ENCODE measurements around the gene NEK7.
"Not testable (repeated sequence)": the region's sequence is repeated elsewhere in the genome, so short reads cannot be mapped to it uniquely, and the experiment has no call there.

NEK7 gene

DNA sequence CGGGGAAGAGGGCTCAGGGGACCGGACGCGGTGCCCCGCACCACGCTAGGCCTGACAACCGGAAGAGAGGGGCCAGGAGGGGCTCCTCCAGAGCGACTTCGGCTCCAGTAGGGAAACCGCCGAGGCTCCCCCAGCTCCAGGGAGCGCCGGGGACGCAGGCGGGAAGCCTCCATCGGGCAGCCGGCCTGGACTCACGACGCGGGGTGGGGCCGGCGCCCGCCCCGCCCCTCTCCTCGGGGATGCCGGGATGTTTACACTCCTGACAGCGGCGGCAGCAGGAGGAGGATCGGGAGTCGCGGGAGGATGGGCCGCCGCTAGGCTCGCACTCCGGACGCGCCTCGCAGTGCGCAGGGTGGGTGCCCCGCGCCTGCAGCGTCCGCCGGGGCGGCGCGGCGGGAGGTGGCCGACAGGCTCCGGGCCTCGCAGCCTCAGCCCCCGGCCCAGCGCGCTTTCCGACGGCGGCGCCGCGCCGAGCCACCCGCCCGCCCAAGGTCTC, at the start of gene NEK7:
NEK7 (plus strand) TSS at position 254 of the 496 bp plus-strand sequence. CDS start 75,583 bp downstream, outside the sequence.
- DNase-seq (ENCODE audit: low read depth in 2 of 3, low spot score in 1 of 3) = peak in 1 of 3 donors; percentile 67

DNA sequence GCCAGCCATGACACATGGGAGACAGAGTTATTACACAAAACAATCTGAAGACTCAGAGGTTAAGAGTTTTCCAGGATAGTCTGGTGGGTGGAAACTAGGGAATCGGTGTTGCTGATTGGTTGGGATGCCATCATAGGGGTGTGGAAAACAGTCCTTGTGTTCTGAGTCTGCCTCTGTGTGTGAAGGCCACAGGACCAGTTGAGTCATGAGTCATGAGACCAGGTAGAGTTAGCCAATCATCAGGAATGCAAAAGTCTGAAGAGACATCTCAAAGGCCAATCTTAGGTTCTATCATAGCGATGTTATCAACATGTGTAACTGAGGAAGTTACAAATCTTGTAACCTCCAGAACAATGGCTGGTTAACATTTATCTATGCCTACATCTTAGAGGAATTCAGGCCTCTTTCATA, 49.7 kb upstream of the NEK7 start:
- DNase-seq (ENCODE audit: low read depth in 2 of 3, low spot score in 1 of 3) = no peak

DNA sequence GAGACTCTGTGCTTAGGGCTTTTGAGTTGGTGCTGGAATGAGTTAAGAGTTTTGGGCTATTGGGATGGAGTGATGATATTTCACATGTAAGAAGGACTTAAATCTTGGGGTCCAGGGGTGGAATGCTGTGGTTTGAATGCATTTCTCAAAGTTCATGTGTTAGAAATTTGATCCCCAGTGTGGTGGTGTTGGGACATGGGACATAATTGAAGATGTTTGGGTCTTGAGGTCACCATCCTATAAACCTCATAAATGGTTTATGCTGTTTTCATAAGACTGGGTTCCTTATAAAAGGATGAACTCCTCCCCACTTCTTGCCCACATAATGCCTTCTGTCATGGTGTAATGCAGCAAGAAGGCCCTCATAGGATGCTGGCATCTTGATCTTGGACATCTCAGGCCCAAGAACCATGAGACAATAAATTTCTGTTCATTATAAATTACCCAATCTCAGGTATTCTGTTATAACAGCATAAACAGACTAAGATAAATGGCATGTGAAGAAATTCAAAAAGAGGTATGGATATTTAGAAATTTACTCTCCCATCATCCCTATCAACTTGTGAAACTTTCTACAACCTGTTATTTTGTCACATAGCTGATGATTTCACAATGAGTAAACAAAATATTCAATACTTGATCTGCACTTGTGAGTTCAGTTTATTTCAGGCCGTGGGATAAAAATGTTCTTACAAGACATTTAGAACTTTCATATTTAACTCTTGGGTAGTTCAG, 48.0 kb upstream of the NEK7 start:
- no peak for DNase-seq (ENCODE audit: low read depth in 2 of 3, low spot score in 1 of 3)

DNA sequence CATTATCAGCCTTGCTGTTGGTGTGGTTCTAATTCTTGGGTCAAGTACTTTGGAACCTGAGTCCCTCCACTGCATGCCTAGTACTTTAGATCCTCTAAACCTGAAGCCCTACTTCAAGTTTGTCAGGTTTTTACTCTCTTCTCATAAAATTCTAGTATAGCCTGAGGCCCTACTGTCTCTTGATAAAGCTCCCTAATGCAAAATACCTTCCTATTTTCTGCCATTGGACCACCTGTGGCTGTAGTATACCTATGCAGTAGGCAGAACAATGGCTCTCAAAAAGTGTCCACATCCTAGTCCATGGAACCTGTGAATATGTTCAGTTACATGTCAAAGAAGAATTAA, 47.5 kb upstream of the NEK7 start:
- no peak for DNase-seq (ENCODE audit: low read depth in 2 of 3, low spot score in 1 of 3)

DNA sequence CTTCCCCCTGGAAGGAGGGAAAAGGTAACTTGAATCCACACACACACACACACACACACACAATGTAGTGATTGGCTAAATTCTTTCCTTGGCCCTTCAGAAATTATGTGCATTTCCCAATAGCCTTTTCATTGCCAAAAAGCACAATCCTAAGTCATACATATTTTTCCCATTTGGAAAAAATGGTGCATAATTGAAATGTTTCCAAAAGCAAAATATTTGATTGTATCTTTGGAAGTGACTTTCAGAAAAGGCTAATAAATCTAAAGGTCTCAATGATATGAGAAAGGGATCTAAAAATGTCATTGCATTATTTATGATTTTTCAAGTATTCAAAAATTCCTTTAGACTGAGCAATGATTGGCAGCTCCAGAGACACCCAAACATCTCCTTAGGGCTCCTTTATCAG, 43.5 kb upstream of the NEK7 start:
- DNase-seq (ENCODE audit: low read depth in 2 of 3, low spot score in 1 of 3) = no peak

DNA sequence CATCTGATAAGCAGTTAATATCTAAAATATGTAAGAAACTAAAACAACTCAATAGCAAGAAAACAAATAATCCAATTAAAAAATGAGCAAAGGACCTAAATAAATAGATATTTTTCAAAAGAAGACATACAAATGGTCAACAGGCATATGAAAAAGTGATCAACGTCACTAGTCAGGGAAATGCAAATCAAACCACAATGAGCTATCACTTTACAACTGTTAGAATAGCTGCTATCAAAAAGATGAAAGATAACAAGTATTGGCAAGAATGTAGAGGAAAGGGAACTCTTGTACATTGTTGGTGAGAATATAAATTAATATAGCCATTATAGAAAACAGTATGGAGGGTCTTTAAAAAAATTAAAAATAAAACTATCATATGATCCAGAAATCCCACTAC, 40.7 kb upstream of the NEK7 start:
- DNase-seq (ENCODE audit: low read depth in 2 of 3, low spot score in 1 of 3) = no peak

DNA sequence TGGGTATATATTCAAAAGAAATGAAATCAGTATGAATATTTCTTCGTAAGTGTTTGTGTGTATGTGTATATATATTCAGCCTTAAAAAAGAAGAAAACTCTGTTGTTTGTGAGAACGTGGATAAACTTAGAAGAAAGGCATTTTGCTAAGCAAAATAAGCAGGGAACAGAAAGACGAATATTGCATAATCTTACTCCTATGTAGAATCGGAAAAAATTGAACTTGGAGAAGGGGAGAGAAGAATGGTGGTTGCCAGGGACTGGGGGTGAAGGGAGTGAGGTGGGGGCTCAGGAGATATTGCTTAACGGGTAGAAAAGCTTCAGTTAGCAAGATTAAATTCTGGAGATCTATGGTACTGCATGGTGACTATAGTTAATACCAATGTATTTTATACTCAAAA, 40.3 kb upstream of the NEK7 start:
- no peak for DNase-seq (ENCODE audit: low read depth in 2 of 3, low spot score in 1 of 3)

DNA sequence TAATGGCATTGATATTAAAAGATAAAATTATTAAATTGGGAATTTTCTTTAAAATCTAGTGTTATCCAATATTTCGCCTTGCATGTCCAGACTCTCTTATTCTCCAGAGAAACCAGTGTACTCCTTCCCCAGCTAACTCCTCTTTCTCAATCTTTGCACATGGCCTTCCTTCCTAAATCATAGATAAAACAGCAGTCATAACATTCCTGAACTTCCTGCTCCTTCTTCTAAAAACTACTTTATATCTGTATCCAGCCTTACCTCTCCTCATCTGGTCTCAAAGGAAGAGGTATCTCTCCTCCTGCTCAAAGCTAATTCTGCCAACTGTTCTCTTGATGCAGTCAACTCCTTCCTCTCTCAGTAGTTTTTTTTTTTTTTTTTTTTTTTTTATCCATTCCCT, 39.5 kb upstream of the NEK7 start:
- no peak for DNase-seq (ENCODE audit: low read depth in 2 of 3, low spot score in 1 of 3)

DNA sequence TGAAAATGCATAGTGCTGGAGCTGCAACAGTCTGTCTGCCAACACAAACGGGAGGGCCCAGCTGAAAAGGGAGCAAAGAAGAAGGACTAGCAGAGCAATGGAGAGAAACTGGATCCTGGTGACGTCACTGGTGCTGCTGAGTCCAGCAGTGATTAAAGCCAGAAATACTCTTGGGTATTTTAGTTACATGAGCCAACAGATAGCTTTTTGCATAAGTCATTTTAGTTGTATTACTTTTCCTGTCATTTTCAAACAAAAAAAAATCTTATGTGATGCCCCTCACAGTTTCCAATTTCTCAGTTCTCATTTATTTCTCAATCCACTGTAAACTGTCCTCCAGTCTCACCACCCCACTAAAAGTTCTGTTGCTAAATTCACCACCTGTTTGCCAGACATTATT, 38.7 kb upstream of the NEK7 start:
- DNase-seq (ENCODE audit: low read depth in 2 of 3, low spot score in 1 of 3) = no peak

DNA sequence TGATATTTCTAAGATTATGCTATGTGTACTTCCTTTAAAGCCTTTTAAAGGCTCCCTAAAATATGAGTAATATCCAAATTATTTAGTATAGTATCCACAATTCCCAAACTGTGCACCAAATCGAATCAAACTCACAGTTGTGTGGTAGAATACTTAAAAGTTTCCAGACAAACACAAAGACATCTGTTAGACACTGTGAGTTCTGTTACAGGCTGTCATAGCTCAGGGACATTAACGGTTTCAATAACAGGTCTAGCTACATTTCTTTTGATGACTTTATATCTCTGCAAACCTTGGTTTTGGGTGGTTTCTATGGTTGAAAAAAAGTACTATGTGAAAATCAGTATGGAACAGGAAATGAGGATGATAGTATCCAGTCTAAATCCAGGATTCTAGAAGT, 36.9 kb upstream of the NEK7 start:
- DNase-seq (ENCODE audit: low read depth in 2 of 3, low spot score in 1 of 3) = no peak

DNA sequence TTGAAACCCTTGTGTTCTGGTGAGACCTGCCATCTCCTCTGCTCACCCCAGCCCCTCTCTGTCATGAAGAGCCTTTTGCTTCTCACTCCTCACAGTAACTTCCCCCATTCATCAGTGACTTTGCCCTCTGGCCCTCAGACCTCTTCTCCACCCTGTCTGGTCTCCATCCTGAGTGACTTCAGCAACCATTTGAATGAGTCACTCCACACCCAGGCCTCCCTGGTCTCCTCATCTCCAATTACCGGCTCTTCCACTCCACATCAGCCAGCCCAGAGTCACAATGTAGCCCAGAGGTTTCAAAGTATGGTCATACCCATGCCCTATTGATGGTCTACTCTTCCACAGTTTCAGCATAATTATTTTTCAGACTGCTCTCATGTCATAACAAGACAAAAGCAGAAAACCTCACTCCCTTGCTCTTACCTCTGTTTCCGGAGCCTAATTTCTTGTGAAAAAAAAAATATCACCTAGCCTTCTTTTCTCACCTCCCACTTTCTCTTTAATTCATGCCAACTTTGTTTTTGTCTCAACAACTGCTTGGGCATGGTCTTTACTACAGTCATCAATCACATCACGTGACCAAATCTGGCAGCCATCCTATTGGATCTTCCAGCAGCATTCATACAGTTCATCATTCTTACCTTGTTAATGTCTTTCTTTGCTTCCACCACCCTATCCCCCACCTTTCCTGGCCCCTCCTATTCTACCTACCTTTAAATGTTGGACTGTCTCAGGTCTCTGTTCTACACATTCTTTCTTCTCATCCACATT, 35.6 kb upstream of the NEK7 start:
- DNase-seq (ENCODE audit: low read depth in 2 of 3, low spot score in 1 of 3) = no peak

DNA sequence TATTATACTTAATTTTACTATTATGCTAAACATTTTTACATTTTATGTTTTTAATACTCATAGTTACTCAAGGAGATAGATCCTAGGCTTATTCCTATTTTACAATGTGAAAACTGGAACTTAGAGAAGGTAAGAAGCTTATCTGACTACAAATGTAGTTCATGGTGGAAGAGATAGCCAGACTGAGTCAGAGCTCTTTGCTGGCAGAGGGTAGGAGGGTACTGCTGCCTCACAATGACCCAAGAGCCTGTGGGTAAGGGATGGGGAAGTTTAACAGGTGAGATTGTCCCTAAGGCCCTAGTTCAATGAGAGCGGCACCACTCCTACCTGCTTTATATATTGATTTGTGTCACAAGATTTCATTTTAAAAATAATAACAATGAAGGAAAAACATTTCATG, 34.1 kb upstream of the NEK7 start:
- no peak for DNase-seq (ENCODE audit: low read depth in 2 of 3, low spot score in 1 of 3)

DNA sequence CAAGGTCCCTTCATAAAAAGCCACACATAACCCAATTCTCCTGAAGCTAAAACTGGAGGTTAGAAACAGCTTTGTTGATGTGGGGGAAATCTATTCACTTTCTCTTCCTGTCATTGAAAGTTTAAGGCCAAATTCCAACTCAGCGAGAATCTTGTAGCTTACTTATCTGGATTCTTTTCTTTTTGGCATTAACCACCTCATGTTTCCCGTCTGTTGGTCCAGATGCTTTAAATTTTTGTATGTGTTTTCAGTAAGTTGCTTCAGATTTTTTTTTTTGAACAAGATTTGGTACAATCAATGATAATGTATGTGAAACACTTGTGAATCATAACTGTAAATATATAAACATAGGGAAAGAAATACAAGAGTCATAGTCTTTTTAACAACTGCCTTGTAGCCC, 33.7 kb upstream of the NEK7 start:
- no peak for DNase-seq (ENCODE audit: low read depth in 2 of 3, low spot score in 1 of 3)

DNA sequence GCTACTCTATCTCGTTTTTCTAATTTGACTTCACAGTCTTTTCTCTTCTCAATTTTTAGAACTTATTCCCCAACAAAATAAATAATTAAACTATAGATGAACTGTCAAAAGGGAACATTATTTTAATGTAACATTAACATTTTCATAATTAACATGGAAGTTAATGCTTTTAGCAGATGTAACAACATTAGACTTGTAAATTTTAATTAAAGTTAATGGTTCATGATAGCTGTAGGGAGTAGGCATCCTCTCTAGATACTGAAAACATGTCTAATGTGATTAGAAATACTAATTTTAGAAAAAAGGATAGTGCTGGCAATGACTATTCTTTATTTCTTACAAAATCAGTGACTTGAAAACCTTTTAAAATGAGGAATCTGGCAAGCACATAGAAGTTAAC, 32.1 kb upstream of the NEK7 start:
- no peak for DNase-seq (ENCODE audit: low read depth in 2 of 3, low spot score in 1 of 3)

DNA sequence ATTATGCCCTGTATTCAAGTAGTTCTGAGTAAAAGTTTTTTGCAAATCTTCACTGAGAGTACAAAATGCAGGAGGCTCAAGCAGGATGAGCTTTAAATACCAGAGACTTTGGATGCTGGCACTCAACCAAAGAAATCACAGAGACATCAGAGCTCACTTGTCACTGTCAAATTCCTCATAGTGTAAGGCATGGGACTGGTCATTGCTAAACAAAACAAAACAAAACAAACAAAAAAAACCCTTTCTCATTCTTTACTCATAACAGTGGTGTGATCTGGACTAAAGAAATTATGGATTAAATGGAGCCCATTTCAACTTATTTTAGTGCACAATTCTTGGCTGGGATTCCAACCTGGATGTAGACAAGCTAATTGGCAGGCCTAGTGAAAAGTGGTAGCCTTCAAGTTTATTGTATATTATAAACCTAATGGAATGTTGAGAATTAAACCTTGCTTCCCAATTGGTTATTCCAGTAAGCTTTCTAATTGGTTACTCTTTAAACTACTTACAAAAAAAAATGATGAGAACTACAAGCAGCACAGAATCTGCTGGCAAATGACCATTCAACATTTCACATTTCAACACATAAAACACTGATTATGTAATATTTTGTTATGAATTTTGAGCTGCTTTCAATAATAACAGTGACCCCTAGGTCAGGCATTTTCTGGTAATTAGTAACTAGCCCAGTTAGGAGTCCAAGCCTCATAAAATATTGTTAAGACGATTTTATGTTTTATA, 30.6 kb upstream of the NEK7 start:
- DNase-seq (ENCODE audit: low read depth in 2 of 3, low spot score in 1 of 3) = no peak

DNA sequence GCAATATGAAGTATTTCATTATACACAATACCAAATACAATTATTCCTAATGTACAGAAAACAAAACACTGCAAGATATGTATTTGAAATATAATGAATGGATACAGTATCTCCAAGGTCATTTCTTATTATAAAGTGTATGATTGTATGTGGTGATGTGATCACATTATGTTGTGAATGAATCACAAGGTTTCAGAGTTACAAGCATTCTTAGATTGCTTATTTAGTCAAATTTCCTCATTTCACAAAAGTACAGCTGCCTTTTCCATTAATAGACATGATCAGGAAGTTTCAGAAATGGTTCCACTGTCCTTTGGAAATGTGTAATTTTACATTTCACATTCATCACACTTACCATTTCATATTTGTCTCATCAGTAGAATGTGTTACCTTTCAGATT, 28.3 kb upstream of the NEK7 start:
- DNase-seq (ENCODE audit: low read depth in 2 of 3, low spot score in 1 of 3) = no peak

DNA sequence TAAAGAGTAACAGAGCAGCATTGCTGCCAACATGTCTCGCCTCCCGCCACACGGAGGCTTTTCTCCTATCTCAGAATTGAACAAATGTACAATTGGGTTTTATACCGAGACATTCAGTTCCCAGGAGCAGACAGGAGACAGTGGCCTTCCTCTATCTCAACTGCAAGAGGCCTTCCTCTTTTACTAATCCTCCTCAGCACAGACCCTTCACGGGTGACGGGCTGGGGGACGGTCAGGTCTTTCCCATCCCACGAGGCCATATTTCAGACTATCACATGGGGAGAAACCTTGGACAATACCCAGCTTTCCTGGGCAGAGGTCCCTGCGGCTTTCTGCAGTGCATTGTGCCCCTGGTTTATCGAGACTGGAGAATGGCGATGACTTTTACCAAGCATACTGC, 26.7 kb upstream of the NEK7 start:
- DNase-seq (ENCODE audit: low read depth in 2 of 3, low spot score in 1 of 3) = not testable (repeated sequence)

DNA sequence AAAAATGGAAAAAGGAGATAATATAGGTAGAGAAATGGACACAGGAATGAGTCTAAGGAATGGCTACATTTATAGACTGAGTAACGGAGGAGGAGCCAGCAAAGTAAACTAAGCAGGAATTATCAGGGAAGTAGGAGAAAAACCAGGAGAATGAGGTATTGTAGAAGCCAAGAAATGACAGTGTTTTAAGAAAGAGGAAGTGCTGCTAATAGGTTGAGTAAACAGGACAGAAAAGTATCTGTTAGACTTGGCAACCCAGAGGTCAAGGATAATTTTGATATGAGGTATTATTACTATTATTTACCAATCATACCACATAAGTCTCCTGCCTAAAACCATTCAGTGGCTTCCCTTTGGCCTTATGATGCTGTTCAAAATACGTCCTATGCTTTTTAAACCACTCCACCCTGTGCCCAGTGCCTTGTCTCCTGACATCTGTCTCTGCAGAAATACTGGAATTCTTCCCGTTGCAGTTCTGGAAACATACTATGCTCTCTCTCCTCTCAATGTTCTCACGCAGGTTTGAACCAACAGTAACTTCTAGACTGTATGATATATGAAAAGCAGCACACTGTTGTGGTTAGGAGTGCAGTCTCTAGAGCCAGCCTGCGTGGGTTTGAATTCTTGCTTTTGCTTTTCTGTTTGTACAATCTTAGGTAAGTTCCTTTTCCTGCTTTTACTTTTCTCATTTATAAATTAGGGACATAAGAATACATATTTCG, 24.6 kb upstream of the NEK7 start:
- DNase-seq (ENCODE audit: low read depth in 2 of 3, low spot score in 1 of 3) = no peak

DNA sequence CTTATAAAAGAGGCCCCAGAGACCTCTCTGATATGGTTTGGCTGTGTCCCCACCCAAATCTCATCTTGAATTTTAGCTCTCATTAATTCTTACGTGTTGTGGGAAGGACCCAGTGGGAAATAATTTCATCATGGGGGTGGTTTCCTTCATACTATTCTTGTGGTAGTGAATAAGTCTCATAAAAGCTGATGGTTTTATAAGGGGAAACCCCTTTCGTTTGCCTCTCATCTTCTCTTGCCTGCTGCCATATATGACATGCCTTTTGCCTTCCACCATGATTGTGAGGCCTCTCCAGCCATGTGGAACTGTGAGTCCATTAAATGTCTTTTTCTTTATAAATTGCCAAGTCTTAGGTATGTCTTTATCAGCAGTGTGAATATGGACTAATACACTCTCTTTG, 22.5 kb upstream of the NEK7 start:
- no peak for DNase-seq (ENCODE audit: low read depth in 2 of 3, low spot score in 1 of 3)

DNA sequence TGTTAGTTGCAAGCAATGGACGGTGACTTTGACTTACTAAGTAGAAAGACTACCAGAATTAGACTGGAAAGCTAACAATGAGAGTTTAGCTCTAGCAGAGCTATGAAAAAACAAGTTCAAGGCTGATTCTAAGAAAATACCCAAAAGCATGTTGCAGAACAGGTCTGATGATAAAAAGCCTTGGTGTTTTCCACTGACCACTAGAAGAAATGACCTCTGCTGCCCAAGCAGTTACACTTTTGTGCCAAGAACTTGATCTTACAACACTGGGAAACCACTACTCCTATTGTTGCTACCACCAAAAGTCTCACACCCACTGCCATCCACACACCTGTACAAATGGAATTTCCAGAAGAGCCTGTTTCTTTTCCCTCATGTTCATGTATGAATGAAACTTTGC, 21.4 kb upstream of the NEK7 start:
- DNase-seq (ENCODE audit: low read depth in 2 of 3, low spot score in 1 of 3) = no peak

DNA sequence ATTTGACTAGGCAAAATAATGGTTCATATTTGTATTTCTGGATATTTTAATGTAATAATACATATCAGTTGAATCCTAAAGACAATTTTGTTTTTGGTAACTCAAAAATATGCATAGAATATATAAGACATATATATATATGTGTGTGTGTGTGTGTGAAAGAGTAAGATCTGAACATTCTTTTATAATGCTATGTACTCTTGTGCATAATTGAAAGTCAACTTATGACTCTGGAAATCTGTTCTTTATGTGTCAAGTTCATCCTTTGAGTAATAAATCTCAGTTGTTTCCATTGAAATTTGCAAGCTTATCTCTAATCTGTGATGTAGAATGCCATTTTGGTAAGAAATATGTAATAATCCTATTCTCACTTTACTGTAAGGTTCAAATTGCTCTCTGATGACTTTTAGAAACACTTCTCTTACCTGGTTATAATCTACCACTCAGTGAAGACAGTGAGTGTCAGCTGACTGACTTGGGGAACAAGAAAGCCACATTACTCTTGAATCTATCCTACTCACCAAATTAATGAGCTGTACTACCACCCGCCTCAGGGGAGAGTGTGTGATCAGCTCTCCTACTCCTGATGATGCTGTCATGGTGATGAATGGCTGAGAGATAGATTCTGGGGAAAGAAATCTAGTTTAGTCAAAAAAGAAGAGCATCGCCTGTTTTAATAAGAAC, 15.0 kb upstream of the NEK7 start:
- DNase-seq (ENCODE audit: low read depth in 2 of 3, low spot score in 1 of 3) = no peak

Data from stimulated activated CD4-positive, alpha-beta T cell treated with anti-CD3 and anti-CD28 coated beads, Interleukin-12 subunit alpha, Interleukin-12 subunit beta, amount 100 ng/mL, for 48 hours (primary cell).